PC-3 (cell line): ENCODE results near the gene GFOD1.

Source experiments
- EZH2 ChIP-seq: fragments of 300-600 bp; sonication (generic); IDR thresholded peaks from one replicate; pipeline ENCODE4 v1.6.1; 2017; ENCODE audit warnings: antibody characterized with exemption, mild to moderate bottlenecking, low read length; ENCODE audit not compliant: unreplicated experiment
- EZH2phosphoT487 ChIP-seq: fragments of 300-600 bp; sonication (generic); IDR thresholded peaks from 2 replicates; pipeline ENCODE4 v1.6.1; 2018; ENCODE audit warnings: mild to moderate bottlenecking, antibody characterized with exemption, low read length, borderline replicate concordance
- TF ChIP-seq, protein P1 (sequence below): fragments of 300-600 bp; sonication (generic); conservative IDR thresholded peaks from 2 replicates; pipeline ENCODE4 v1.5.1; 2017; ENCODE audit warnings: antibody characterized with exemption, low read depth, mild to moderate bottlenecking, low read length

DNA sequence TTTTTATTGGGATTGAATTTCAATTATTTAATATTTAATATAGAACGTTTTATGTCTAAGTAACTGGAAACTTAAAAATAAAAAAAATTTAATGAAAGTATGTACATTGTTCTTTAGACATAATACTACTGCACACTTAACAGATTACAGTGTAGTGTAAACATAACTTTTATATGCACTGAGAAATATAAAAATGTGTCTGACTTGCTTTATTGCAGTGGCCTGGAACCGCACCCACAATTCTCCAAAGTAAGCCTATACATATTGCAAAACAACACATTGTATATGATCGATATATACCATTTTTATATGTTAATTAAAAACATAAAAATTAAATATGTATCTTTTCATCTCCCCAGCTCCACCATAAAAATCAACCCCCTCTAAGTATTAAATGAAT lies 42.8 kb downstream of the GFOD1 start:
- TF ChIP-seq, protein P1, sequence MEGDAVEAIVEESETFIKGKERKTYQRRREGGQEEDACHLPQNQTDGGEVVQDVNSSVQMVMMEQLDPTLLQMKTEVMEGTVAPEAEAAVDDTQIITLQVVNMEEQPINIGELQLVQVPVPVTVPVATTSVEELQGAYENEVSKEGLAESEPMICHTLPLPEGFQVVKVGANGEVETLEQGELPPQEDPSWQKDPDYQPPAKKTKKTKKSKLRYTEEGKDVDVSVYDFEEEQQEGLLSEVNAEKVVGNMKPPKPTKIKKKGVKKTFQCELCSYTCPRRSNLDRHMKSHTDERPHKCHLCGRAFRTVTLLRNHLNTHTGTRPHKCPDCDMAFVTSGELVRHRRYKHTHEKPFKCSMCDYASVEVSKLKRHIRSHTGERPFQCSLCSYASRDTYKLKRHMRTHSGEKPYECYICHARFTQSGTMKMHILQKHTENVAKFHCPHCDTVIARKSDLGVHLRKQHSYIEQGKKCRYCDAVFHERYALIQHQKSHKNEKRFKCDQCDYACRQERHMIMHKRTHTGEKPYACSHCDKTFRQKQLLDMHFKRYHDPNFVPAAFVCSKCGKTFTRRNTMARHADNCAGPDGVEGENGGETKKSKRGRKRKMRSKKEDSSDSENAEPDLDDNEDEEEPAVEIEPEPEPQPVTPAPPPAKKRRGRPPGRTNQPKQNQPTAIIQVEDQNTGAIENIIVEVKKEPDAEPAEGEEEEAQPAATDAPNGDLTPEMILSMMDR: no peak
- no peak for TF ChIP-seq EZH2
- no peak for TF ChIP-seq EZH2phosphoT487
